HG02759 (cell line): ENCODE data around the gene RPL41.
A peak's percentile ranks its signal among the peaks of the same experiment; 100 is the strongest.
"Not testable (repeated sequence)": the region's sequence is repeated elsewhere in the genome, so short reads cannot be mapped to it uniquely, and the experiment has no call there.

Source experiments
- ATAC-seq: cut with Tn5 transposase; IDR thresholded peaks from one replicate; pipeline ENCODE4 v1.9.1; 2021; ENCODE audit warnings: mild to moderate bottlenecking, moderate library complexity; ENCODE audit not compliant: unreplicated experiment

Gene RPL41

DNA sequence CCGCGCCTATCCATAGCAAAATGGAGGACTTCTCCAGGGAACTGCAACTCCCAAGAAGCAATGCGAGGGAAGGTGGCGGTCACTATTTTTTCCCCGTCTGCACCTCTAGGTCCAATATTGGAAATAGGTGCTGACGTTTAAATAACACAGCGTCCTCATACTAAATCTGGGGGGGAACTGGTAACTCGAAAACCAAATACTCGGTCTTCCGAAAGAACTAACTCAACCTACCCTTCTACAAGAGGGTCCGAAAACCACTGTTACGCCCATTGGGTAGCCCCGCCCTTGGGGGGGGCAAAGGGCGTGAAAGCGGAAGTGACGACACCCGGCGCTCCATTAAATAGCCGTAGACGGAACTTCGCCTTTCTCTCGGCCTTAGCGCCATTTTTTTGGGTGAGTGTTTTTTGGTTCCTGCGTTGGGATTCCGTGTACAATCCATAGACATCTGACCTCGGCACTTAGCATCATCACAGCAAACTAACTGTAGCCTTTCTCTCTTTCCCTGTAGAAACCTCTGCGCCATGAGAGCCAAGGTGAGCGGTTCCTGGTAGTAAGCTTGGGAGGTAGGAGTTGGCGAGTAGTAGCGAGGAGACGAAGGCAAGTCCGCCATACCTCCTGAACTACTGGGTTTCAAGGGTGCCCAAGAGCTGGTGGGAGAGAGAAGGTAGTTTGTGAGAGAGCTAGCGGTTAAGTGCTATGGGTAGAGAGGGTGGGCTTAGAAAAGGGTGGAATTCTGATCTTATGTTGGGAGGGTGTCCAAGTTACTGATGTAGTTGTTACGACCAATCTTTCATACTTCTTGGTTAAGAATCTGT lies at the start of gene RPL41:
Gene RPL41, plus strand, starts transcription at position 367 of the 815 bp plus-strand sequence.
- peak; percentile 47 for ATAC-seq

DNA sequence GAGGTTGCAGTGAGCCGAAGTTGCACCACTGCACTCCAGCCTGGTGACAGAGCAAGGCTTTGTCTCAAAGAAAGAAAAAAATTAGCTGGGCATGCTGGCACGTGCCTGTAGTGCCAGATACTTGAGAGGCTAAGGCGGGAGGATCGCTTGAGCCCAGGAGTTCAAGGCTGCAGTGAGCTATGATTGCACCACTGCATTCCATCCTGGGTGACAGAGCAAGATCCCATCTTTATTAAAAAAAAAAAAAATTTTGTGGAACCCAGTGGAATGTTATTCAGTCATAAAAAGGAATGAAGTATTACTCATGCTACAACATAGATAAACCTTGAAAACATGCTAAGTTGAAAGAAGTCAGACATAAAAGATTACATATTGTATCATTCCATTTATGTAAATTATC lies 44.8 kb upstream of the RPL41 start:
- no peak for ATAC-seq

DNA sequence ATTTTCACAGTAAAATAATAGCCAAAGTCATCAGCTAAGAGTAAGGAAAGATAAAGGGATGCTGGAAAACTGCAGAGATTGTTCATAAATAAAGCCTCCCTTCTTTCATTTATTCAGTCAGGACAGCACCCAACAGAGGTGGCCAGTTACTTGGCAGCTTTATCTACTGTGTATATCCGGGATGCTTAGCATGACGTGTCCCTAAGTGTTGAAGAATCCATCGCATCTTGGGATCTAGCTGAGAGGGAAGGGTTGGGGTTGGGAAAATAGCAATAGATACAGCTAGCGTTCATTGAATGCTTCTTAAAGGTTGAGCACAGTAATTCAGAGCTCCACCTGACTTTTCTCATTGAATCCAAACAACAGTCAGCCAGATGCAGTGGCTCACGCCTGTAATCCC lies 42.0 kb upstream of the RPL41 start:
- no peak for ATAC-seq

DNA sequence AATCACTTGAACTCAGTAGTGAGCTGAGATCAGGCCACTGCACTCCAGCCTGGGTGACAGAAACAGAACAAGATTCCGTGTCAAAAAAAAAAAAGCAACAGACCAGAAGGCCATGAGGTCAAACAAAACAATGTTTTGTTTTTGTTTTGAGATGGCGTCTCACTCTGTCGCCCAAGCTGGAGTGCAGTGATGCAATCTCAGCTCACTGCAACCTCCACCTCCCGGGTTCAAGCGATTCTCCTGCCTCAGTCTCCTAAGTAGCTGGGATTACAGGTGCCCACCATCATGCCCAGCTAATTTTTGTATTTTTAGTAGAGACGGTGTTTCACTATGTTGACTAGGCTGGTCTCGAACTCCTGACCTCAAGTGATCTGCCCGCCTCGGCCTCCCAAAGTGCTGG lies 38.5 kb upstream of the RPL41 start:
- not testable (repeated sequence) for ATAC-seq

DNA sequence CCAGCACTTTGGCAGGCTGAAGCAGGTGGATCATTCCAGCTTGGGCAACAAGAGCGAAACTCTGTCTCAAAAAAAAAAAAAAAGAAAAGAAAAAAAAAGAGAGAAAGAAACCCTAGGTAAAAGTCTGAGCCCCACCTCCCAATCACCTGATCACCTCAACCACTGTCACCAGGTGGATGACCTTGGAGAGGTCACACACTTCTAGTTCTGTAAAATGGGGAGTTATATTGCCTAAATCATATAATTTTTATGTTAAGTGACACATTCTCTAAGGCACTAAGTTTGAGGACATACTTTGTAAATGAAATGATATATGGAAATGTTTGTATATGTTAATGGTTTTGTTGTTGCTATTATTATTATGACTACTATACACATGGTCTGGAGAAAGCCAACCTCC lies 38.0 kb upstream of the RPL41 start:
- no peak for ATAC-seq

DNA sequence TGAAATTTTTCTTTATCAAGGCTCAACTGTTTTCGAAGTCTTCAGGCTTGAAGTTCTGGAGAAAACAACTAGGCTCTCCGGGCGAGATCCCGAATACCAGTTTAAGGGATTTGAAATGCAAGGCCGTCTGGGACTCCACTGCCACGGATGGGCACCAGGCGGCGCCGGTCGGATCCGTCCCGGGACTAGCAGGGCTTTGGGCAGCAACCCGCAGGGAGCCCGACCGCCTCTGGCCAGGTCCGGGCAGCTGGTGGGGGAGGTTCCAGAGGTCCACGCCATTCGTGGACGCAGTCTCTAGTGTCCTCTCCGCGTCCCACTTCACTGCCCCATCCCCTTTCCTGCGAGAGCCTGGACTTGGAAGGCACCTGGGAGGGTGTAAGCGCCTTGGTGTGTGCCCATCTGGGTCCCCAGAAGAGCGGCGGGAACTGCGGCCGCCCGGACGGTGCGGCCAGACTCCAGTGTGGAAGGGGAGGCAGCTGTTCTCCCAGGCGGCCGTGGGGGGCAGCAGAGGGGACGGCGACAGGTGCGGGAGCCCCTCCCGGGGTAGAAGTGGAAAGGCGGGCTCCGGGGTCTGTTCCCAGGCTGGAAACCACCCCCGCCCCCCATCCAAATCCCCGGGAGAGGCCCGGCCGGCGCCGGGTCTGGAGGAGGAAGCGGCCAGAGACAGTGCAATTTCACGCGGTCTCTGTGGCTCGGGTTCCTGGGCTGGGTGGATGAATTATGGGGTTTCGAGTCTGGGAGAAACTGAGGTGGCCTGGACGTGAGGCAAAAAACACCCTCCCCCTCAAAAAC lies 37.3 kb upstream of the RPL41 start:
- peak; percentile 67 for ATAC-seq

DNA sequence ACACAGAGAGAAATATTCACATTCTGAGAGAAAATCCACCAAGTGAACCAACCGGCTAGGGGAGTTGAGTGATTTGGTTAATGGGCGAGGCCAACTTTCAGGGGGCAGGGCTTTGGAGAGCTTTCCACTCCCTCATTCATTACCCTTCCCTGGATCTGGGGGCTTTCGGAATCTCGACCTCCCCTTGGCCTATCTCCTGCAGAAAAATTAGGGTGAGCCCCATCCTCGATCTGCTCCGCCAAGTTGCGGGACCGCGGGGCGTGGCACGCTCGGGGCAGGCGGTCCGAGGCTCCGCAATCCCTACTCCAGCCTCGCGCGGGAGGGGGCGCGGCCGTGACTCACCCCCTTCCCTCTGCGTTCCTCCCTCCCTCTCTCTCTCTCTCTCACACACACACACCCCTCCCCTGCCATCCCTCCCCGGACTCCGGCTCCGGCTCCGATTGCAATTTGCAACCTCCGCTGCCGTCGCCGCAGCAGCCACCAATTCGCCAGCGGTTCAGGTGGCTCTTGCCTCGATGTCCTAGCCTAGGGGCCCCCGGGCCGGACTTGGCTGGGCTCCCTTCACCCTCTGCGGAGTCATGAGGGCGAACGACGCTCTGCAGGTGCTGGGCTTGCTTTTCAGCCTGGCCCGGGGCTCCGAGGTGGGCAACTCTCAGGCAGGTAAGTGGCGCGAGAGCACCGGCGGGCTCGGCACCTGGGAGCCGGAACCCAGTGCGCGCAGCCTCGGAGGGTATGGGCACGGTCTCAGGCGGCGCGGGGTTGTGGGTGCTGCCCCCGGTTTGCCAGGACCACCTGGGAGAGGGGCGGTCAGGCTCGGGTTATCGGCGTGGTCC lies 36.5 kb upstream of the RPL41 start, which contains the start of gene ERBB3:
Gene ERBB3, plus strand, starts transcription at position 443 of the 833 bp plus-strand sequence. Its CDS starts 136 bp downstream, at position 579.
- no peak for ATAC-seq

DNA sequence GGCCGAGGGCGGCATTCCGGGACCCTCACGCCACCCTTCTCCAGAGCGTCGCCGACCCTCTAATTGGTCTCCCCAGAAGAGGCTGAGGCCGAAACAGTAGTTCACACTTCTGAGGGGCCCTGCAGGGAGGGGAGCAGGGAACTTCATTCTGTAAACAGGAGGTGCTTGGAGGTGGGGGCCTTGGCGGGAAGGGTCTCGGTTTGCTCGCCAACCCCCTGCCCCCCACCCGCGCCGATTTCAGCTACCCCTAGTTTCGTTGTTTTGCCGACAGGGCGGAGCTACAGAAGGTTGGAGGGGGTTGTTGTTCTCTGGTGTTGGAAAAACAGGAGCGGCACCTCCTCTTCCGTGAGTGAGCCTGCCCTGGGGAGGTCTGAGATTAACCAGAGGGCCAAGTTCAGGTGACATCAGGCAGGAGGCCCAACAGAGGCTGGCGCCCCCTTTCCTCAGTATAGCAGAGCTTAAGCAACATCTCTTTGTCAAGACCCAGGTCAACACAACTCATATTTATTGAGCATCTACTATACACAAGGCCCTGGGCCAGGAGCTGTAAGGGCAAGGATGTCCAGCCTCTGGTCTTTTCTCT lies 35.8 kb upstream of the RPL41 start:
- ATAC-seq: no peak

DNA sequence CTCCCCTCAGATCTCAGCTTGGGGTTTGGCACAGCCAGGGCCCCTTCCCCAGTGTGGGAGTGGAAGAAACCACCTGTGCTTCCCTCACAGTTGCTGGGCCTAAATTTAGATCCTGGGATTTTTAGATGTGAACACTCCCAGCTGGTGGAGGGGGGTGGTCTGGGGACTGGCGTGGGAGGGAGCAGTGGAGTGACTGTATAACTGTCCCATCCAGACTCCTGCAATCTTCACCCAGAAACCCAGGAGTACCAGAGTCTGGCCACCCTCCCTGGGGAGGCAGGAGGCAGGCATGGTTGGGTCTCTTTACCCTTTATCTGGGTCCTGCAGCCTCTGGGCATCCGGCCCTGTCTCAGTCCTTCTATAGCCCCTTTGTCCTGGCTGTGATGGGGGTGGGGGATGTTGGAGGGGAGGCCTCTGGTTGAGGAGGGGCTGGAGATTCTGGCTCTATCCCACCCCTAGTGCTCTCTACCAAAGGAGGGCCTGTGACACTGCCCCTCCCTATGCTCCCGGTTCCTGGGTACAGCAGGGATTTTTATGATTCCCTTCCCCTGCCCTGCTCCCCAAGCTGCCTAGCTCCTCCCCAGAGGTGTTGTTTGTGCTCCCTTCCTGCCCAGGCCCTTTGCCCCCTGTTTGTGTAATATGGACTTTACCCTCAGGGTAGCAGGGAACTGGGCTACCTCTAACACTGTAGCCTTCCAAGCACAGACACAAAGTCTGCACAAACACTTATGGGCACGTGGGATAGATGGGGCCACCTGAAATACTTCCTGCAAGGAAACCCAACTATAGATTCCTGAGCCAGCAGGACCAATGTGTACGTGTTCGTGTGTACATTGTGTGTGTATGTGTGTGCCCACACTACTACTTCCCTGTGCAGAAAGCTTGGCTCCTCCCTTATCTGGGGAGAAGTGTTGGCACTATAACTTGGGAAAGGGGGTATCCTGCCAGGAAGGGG lies 34.8 kb upstream of the RPL41 start:
- no peak for ATAC-seq

DNA sequence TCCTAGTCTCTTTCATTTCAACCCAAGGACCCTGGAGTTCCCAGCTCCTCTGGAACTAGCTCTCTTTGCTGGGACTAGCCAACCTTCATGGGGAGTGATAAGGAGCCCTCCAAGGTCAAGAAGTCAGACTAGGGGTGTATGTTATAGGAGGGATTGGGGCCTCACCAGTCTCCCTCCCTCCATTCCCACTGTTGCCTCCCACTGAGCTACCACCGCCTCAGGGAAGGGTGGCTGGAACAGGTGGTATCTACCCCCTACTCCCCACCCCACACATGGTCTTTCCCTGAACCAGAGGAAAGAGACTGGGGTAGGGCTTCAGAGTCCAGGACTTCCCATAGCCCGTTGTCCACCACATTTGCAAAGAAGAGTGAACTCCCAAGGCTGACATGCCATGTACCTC lies 34.1 kb upstream of the RPL41 start:
- ATAC-seq: no peak

DNA sequence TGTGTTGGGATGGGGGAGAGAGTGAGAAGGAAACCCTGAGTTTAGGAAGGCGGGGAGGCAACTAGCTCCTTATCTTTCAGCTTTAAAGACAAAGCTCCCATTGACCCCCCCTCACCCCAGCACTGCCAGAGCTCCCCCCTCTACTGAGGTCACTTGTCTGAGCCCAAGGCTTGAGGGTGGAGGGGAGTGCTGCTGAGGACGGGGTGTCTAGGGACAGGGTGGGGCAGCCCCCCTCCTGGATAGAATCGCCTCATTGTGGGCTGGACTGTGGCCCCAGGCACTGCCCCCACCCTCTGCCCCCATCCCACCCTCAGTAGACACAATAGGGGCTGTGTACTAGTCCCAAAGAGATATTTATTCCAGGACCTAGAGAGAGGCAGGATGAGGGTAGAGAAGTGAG lies 33.5 kb upstream of the RPL41 start:
- no peak for ATAC-seq

DNA sequence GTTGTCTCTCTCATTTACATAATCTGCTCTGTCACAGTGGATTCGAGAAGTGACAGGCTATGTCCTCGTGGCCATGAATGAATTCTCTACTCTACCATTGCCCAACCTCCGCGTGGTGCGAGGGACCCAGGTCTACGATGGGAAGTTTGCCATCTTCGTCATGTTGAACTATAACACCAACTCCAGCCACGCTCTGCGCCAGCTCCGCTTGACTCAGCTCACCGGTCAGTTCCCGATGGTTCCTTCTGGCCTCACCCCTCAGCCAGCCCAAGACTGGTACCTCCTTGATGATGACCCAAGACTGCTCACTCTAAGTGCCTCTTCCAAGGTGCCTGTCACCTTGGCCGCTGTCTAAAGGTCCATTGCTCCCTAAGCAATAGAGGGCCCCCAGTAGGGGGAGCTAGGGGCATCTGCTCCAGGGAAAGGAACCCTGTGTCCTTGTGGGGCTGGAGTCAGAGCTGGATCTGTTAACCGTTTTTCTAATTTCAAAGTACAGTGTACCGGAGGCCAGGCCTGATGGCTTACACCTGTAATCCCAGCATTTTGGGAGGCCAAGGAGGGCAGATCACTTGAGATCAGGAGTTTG lies 31.4 kb upstream of the RPL41 start:
- no peak for ATAC-seq

DNA sequence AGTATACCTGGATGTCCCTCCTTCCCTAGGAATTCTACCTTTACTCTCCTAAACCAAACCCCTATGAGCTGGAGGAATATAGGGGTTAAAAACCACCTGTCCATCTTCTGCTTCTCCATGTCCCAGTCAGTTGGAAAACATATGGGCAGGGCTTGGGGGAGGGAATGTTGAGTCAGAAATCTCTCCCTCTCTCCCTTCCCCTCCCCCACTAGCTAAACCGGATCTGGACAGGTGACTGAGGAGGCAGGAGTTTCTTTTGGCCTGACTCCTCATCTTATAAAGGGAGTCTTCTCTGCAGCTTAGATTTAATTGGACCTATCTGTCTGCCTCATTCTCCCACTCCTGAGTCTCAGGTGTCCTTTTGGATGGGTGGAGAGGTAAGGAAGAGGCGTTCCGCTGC lies 30.3 kb upstream of the RPL41 start:
- no peak for ATAC-seq

DNA sequence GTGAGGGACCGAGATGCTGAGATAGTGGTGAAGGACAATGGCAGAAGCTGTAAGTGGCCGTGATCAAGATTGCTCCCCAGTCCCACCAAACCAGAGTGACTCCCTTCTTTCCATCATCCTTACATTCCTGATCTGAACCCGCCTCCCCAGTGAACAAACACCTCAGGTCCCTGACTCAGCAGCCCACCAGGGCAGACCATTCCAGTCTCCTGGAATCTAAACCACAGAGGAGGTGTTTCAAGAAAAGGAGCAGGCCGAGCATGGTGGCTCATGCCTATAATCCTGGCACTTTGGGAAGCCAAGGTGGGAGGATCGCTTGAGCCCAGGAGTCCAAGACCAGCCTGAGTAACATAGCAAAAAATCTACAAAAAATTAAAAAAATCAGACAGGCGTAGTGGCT lies 29.8 kb upstream of the RPL41 start:
- ATAC-seq: no peak

DNA sequence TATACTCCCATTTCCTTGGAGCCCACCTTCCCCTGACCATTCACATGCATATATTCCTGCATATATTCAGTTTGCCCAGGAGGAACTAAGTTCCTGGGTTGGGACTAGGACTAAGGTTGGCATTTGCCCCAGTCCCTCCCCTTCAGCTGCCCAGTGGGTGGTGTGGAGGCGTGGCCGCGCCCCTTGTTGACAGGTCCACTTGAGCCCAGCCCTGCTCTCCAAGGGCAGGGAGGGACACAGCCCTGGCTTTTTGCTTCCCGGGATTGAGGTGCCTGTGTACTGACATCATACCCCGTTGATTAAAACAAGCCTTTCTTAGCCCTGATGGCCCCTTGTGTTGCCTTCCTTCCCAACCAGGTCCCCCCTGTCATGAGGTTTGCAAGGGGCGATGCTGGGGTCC lies 29.2 kb upstream of the RPL41 start:
- no peak for ATAC-seq

DNA sequence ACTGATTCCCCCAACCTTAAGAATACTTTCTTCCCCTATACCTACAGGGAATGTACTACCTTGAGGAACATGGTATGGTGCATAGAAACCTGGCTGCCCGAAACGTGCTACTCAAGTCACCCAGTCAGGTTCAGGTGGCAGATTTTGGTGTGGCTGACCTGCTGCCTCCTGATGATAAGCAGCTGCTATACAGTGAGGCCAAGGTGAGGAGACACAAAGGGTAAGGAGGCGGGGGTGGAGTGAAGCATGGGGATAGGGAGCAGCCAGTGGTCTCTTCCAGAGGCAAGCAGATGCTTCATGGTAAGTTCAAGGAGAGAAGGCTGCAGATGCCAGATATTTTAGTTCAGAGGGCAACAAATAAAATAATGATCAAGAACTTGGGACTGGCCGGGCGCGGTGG lies 18.7 kb upstream of the RPL41 start:
- ATAC-seq: no peak

DNA sequence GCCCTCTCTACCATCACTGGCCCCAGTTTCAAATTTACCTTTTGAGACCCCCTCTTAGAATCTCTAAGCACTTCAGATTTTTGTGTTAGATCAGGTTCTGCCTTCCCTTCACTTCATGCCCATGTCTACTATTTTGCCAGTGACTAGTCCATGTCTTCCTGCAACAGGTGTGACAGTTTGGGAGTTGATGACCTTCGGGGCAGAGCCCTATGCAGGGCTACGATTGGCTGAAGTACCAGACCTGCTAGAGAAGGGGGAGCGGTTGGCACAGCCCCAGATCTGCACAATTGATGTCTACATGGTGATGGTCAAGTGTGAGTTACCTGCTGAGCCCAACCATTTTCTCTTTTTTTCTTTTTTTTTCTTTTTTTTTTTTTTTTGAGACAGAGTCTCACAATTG lies 17.8 kb upstream of the RPL41 start:
- no peak for ATAC-seq

DNA sequence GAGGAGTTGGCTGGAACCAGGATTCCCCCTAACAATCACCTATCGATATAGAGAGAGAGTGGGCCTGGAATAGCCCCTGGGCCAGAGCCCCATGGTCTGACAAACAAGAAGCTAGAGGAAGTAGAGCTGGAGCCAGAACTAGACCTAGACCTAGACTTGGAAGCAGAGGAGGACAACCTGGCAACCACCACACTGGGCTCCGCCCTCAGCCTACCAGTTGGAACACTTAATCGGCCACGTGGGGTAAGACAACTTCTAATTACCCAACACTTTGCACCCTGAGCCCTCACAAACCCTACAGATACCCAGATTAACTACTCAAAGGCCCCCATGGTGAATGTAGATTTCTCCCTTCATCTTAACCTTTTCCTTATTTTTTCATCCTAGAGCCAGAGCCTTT lies 16.6 kb upstream of the RPL41 start:
- no peak for ATAC-seq

DNA sequence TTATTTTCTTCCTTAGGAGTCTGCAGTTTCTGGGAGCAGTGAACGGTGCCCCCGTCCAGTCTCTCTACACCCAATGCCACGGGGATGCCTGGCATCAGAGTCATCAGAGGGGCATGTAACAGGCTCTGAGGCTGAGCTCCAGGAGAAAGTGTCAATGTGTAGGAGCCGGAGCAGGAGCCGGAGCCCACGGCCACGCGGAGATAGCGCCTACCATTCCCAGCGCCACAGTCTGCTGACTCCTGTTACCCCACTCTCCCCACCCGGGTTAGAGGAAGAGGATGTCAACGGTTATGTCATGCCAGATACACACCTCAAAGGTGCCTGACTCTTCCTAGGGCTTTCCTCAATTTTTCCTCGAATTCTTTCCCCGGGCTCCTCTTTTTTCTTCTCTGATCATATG lies 15.4 kb upstream of the RPL41 start:
- ATAC-seq: no peak
